Gastrocnemius medialis (tissue), 4 donors: ENCODE measurements around the gene TMEM181.

ENCODE experiments used
- CTCF ChIP-seq, 5 experiments: fragments of 450-650 bp in 3 of 5; fragments of 200-600 bp in 2 of 5; sonication (generic) in 2 of 5; IDR thresholded peaks in 4 of 5; conservative IDR thresholded peaks in 1 of 5; 1 replicate in 4 of 5; 2 replicates in 1 of 5; pipeline ENCODE4 v1.5.1; 2016 to 2019; ENCODE audit warnings: antibody characterized with exemption in 5 of 5, mild to moderate bottlenecking in 3 of 5, moderate library complexity in 3 of 5
- POLR2A ChIP-seq, 2 donors: fragments of 450-650 bp; IDR thresholded peaks; one replicate each; pipeline ENCODE4 v1.6.1; 2017; ENCODE audit warnings: antibody characterized with exemption in 2 of 2, mild to moderate bottlenecking in 2 of 2, moderate library complexity in 2 of 2

- TF ChIP-seq CTCF (IDR thresholded peaks at IDR 0.05 in 4 of 5, conservative IDR thresholded peaks at IDR 0.05 in 1 of 5) (no peak), POLR2A (IDR thresholded peaks at IDR 0.05) (no peak)
These were observed 51.9 kb downstream of the TMEM181 start for GRCh38 chr6:158611541-158612370.
